H9 (cell line): Measurements from ENCODE around the gene FAM228B. TPM values are rescaled to one million over a fixed set of nuclear protein-coding genes. Genes with fewer than 3 reads are reported as not detected.

Experiments used
- DNase-seq: peaks from one replicate; pipeline ENCODE4 v3.0.0-alpha.2; 2017
- H2AFZ ChIP-seq: one replicate; pipeline ENCODE4 v1.6.1; 2013; ENCODE audit warnings: mild to moderate bottlenecking, low read length, control low read depth, moderate library complexity
- H2AK5ac ChIP-seq: 2 replicates; pipeline ENCODE4 v1.6.1; 2013; ENCODE audit warnings: low read length, control low read depth, mixed read lengths; ENCODE audit not compliant: insufficient read length
- H2BK120ac ChIP-seq: one replicate; pipeline ENCODE4 v1.6.1; 2013; ENCODE audit warnings: low read depth, mild to moderate bottlenecking, low read length, control low read depth, inconsistent platforms; ENCODE audit not compliant: poor library complexity, severe bottlenecking
- H2BK12ac ChIP-seq: 2 replicates; pipeline ENCODE4 v1.6.1; 2013; ENCODE audit warnings: low read length, control low read depth, mixed read lengths, low read depth; ENCODE audit not compliant: insufficient read length
- H2BK15ac ChIP-seq: 2 replicates; pipeline ENCODE4 v1.6.1; 2013; ENCODE audit warnings: low read depth, low read length, control low read depth
- H2BK20ac ChIP-seq: one replicate; pipeline ENCODE4 v1.6.1; 2013; ENCODE audit warnings: low read depth, mild to moderate bottlenecking, low read length, control low read depth, inconsistent platforms; ENCODE audit not compliant: poor library complexity, severe bottlenecking
- H2BK5ac ChIP-seq: 2 replicates; pipeline ENCODE4 v1.6.1; 2013; ENCODE audit warnings: low read length, control low read depth, mixed read lengths; ENCODE audit not compliant: insufficient read length
- H3K14ac ChIP-seq: 2 replicates; pipeline ENCODE4 v1.6.1; 2013; ENCODE audit warnings: low read length, control low read depth; ENCODE audit not compliant: insufficient read depth
- H3K18ac ChIP-seq: 2 replicates; pipeline ENCODE4 v1.6.1; 2013; ENCODE audit warnings: low read depth, mild to moderate bottlenecking, mixed read lengths, low read length, control low read depth; ENCODE audit not compliant: insufficient read length
- H3K23ac ChIP-seq: 2 replicates; pipeline ENCODE4 v1.6.1; 2013; ENCODE audit warnings: low read length, control low read depth, mixed read lengths, low read depth; ENCODE audit not compliant: insufficient read length
- H3K23me2 ChIP-seq: 2 replicates; pipeline ENCODE4 v1.6.1; 2013; ENCODE audit warnings: low read depth, mild to moderate bottlenecking, mixed read lengths, low read length, control low read depth; ENCODE audit not compliant: insufficient read length, poor library complexity, severe bottlenecking
- H3K27ac ChIP-seq: 2 replicates; pipeline ENCODE4 v1.5.1; 2013; ENCODE audit warnings: low read length, control low read depth, mixed read lengths, low read depth; ENCODE audit not compliant: insufficient read length
- H3K27me3 ChIP-seq: 2 replicates; pipeline ENCODE4 v1.6.1; 2013; ENCODE audit warnings: low read length, control low read depth, inconsistent platforms; ENCODE audit not compliant: insufficient read depth
- H3K4ac ChIP-seq: 2 replicates; pipeline ENCODE4 v1.6.1; 2013; ENCODE audit warnings: low read depth, mild to moderate bottlenecking, control low read depth, inconsistent platforms, low read length, moderate library complexity
- H3K4me1 ChIP-seq: 2 replicates; pipeline ENCODE4 v1.6.1; 2013; ENCODE audit warnings: low read length, control low read depth, inconsistent platforms; ENCODE audit not compliant: insufficient read depth
- H3K4me2 ChIP-seq: 2 replicates; pipeline ENCODE4 v1.6.1; 2013; ENCODE audit warnings: low read length, control low read depth, mixed read lengths; ENCODE audit not compliant: insufficient read length, insufficient read depth
- H3K56ac ChIP-seq: 2 replicates; pipeline ENCODE4 v1.6.1; 2013; ENCODE audit warnings: low read depth, mild to moderate bottlenecking, mixed read lengths, low read length, control low read depth; ENCODE audit not compliant: insufficient read length
- H3K79me1 ChIP-seq: 2 replicates; pipeline ENCODE4 v1.6.1; 2013; ENCODE audit warnings: low read depth, mild to moderate bottlenecking, moderate library complexity, low read length, control low read depth, inconsistent platforms; ENCODE audit not compliant: insufficient read depth, poor library complexity, severe bottlenecking
- H3K79me2 ChIP-seq: 2 replicates; pipeline ENCODE4 v1.6.1; 2013; ENCODE audit warnings: low read length, control low read depth, inconsistent platforms; ENCODE audit not compliant: insufficient read depth
- H3K9ac ChIP-seq: 2 replicates; pipeline ENCODE4 v1.6.1; 2013; ENCODE audit warnings: low read length, control low read depth, mixed read lengths; ENCODE audit not compliant: insufficient read length; ENCODE audit errors: extremely low read depth
- H3K9me3 ChIP-seq: one replicate; pipeline ENCODE4 v1.6.1; 2013; ENCODE audit warnings: low read depth, low read length, inconsistent platforms; ENCODE audit not compliant: control insufficient read depth
- H3T11ph ChIP-seq: one replicate; pipeline ENCODE4 v1.6.1; 2013; ENCODE audit warnings: mild to moderate bottlenecking, low read length, control low read depth, inconsistent platforms
- H4K20me1 ChIP-seq: one replicate; pipeline ENCODE4 v1.6.1; 2013; ENCODE audit not compliant: control insufficient read depth, insufficient read length, insufficient read depth
- H4K5ac ChIP-seq: 2 replicates; pipeline ENCODE4 v1.6.1; 2013; ENCODE audit warnings: low read depth, mild to moderate bottlenecking, mixed read lengths, low read length, control low read depth; ENCODE audit not compliant: insufficient read length
- H4K8ac ChIP-seq: replicated peaks from 2 replicates; pipeline ENCODE4 v1.6.1; 2013; ENCODE audit warnings: low read length, control low read depth, mixed read lengths, low read depth; ENCODE audit not compliant: insufficient read length
- H4K91ac ChIP-seq: 2 replicates; pipeline ENCODE4 v1.6.1; 2013; ENCODE audit warnings: low read depth, mild to moderate bottlenecking, moderate library complexity, mixed read lengths, low read length, control low read depth; ENCODE audit not compliant: insufficient read length
- H3K27ac Mint-ChIP-seq, 3 experiments: 2 replicates in 2 of 3; 3 replicates in 1 of 3; pipeline ENCODE4 v1.8.0; 2020 to 2021; ENCODE audit warnings: mixed read lengths in 3 of 3, mild to moderate bottlenecking in 1 of 3, moderate library complexity in 1 of 3
- H3K27me3 Mint-ChIP-seq: 2 replicates; pipeline ENCODE4 v1.8.0; 2021; ENCODE audit warnings: low read depth, mild to moderate bottlenecking, moderate library complexity, mixed read lengths
- H3K36me3 Mint-ChIP-seq, 3 experiments: 2 replicates in 2 of 3; 3 replicates in 1 of 3; pipeline ENCODE4 v1.8.0; 2020 to 2021; ENCODE audit warnings: low read depth in 3 of 3, mixed read lengths in 3 of 3; ENCODE audit not compliant: insufficient read depth in 1 of 3
- H3K4me1 Mint-ChIP-seq, 2 experiments: 2 replicates each; pipeline ENCODE4 v1.8.0; 2020; ENCODE audit warnings: mixed read lengths in 2 of 2
- H3K4me3 Mint-ChIP-seq, 2 experiments: 2 replicates in 1 of 2; 3 replicates in 1 of 2; pipeline ENCODE4 v1.8.0; 2020 to 2021; ENCODE audit warnings: mild to moderate bottlenecking in 2 of 2, mixed read lengths in 2 of 2, moderate library complexity in 1 of 2
- H3K9me3 Mint-ChIP-seq, 2 experiments: 2 replicates in 1 of 2; 3 replicates in 1 of 2; pipeline ENCODE4 v1.8.0; 2020; ENCODE audit warnings: mild to moderate bottlenecking in 2 of 2, mixed read lengths in 2 of 2, moderate library complexity in 1 of 2
- CTCF ChIP-seq: fragments of 200-600 bp; sonication (generic); conservative IDR thresholded peaks from 3 replicates; pipeline ENCODE4 v1.8.0; 2021; ENCODE audit warnings: antibody characterized with exemption, mild to moderate bottlenecking
- WGBS: extraction: QIAGEN DNeasy Blood & Tissue Kit; methylation state at CpG from one replicate; pipeline ENCODE4 v1.1.7; 2013; ENCODE audit warnings: missing lambda C conversion rate, low lambda C conversion rate, mixed read lengths; ENCODE audit not compliant: insufficient read length; ENCODE audit errors: extremely low coverage; 5-methylcytosine and 5-hydroxymethylcytosine counted together
- total RNA-seq: library from RNA; stranded (reverse); gene quantifications from 2 replicates; pipeline ENCODE4 v1.2.1, GENCODE V29; 2021

FAM228B gene
- total RNA-seq, 1 experiment from 2014 or later, result 6.5 TPM

GRCh38 chr2:24207359-24207758 is 84.1 kb downstream of the FAM228B start:
- Histone ChIP-seq H3K9me3 (no peaks in the 10 kb centered on the region), H3K56ac (no peak overlapping the region), H2AK5ac (no peak overlapping the region), H3K9ac (no peak overlapping the region), H4K20me1 (no peaks in the 10 kb centered on the region), H3T11ph (no peak overlapping the region), H3K27ac (no peak overlapping the region), H3K27me3 (no peaks in the 10 kb centered on the region), H3K4me1 (no peaks in the 10 kb centered on the region), H3K18ac (no peak overlapping the region), H3K79me2 (no peaks in the 10 kb centered on the region), H3K23me2 (no peaks in the 10 kb centered on the region), H4K91ac (no peak overlapping the region), H2BK15ac (no peak overlapping the region), H3K4me2 (no peak overlapping the region), H3K23ac (no peak overlapping the region), H2BK20ac (no peak overlapping the region), H3K79me1 (no peaks in the 10 kb centered on the region), H4K5ac (no peak overlapping the region), H2BK120ac (no peak overlapping the region), H3K14ac (no peak overlapping the region), H4K8ac (no peak overlapping the region), H2BK5ac (no peak overlapping the region), H3K4ac (no peak overlapping the region), H2AFZ (no peak overlapping the region), H2BK12ac (no peak overlapping the region)
- no peak for DNase-seq
- H3K27ac Mint-ChIP-seq, result peak overlapping the region in 1 of 3 experiments; percentile 53; a peak in 2 of 7 replicates
- no peak overlapping the region for H3K4me3 Mint-ChIP-seq
- H3K9me3 Mint-ChIP-seq, result no peaks in the 10 kb centered on the region; a peak in 1 of 5 replicates
- H3K36me3 Mint-ChIP-seq, result peaks cover 0 to 7% (median 0%) of the 10 kb centered on the region in 3 experiments; a peak in 3 of 7 replicates
- WGBS, result no CpG with 5 or more reads among the region's 11 CpGs
- no peaks in the 10 kb centered on the region; the same call in 1 of the 2 replicates for H3K27me3 Mint-ChIP-seq
- H3K4me1 Mint-ChIP-seq, result peaks cover 2 to 16% of the 10 kb centered on the region in 2 experiments; a peak in 2 of 4 replicates
- TF ChIP-seq CTCF, result no peak
